ENCODE data around the gene TRIM47. TPM values are rescaled to one million over a fixed set of nuclear protein-coding genes. Genes with fewer than 3 reads are reported as not detected.

TRIM47 gene
- total RNA-seq, 4 donors from 2014 or later: 47.4 to 79.0 (median 57.0) TPM

GRCh38 chr17:75825748-75826370, 52.5 kb downstream of the TRIM47 start:
- Histone ChIP-seq H3K27ac (peak overlapping the region in 3 of 4 donors; percentile 19 to 85 (median 80)), H3K36me3 (peaks cover 0 to 79% (median 13%) of the 10 kb centered on the region in 3 donors)
- no peak for DNase-seq (ENCODE audit: low spot score in 2 of 2)

GRCh38 chr17:75825149-75825552, 53.2 kb downstream of the TRIM47 start:
- Histone ChIP-seq H3K27me3 (no peaks in the 10 kb centered on the region), H3K4me1 (peaks cover 0 to 45% (median 13%) of the 10 kb centered on the region in 4 donors), H3K4me3 (no peak overlapping the region), H3K36me3 (peaks cover 0 to 79% (median 20%) of the 10 kb centered on the region in 3 donors), H3K9me3 (no peaks in the 10 kb centered on the region), H3K27ac (peak overlapping the region; percentile 52 to 80 (median 62))
- TF ChIP-seq EP300 (IDR thresholded peaks at IDR 0.05): no peak
- no peak for TF ChIP-seq CTCF (IDR thresholded peaks at IDR 0.05)
- no peak for TF ChIP-seq POLR2A (IDR thresholded peaks at IDR 0.05)
- DNase-seq (ENCODE audit: low spot score in 2 of 2): no peak
- WGBS, 2 donors: 66 to 68% methylated on average over 3 to 10 of the region's 13 CpGs

More at GRCh38 chr17:75825748-75826370, 52.5 kb downstream of the TRIM47 start:
- 85% methylated on average over 12 of the region's 12 CpGs for whole genome bisulfite sequencing, 2 donors
- TF ChIP-seq POLR2A (IDR thresholded peaks at IDR 0.05) (no peak), CTCF (IDR thresholded peaks at IDR 0.05) (no peak), EP300 (IDR thresholded peaks at IDR 0.05) (no peak)
- no peak overlapping the region for H3K4me3 ChIP-seq
- no peaks in the 10 kb centered on the region for H3K27me3 ChIP-seq
- H3K4me1 ChIP-seq: peaks cover 0 to 45% (median 13%) of the 10 kb centered on the region in 4 donors
- no peaks in the 10 kb centered on the region for H3K9me3 ChIP-seq

- Histone ChIP-seq H3K27ac (peak overlapping the region; percentile 52 to 80 (median 62)), H3K36me3 (peaks cover 0 to 79% (median 25%) of the 10 kb centered on the region in 3 donors), H3K9me3 (no peaks in the 10 kb centered on the region), H3K27me3 (no peaks in the 10 kb centered on the region), H3K4me3 (no peak overlapping the region), H3K4me1 (peaks cover 0 to 45% (median 13%) of the 10 kb centered on the region in 4 donors)
- DNase-seq (ENCODE audit: low spot score in 2 of 2): no peak
- no peak for TF ChIP-seq CTCF (IDR thresholded peaks at IDR 0.05)
- TF ChIP-seq POLR2A (IDR thresholded peaks at IDR 0.05): no peak
- TF ChIP-seq EP300 (IDR thresholded peaks at IDR 0.05): no peak
- WGBS, 2 donors: 23 to 31% methylated on average over 2 of the region's 2 CpGs
Measured at GRCh38 chr17:75824666-75825065, 53.7 kb downstream of the TRIM47 start.

Other genes with a start within 250 kb of the TRIM47 start
- gene SMIM5, start 245.1 kb downstream of the TRIM47 start, total RNA-seq: 10 to 100 TPM; 17.3 to 41.1 (median 25.0) TPM
- 10 to 100 TPM; 23.2 to 51.9 (median 34.7) TPM for gene RECQL5, start 211.4 kb downstream of the TRIM47 start, total RNA-seq
- 100 to 1,000 TPM in 2 of 4 donors, 10 to 100 TPM in 2; 63.9 to 119 (median 95.3) TPM for gene SAP30BP, start 211.2 kb downstream of the TRIM47 start, total RNA-seq
- gene ITGB4, start 157.1 kb downstream of the TRIM47 start, total RNA-seq: 100 to 1,000 TPM; 211 to 335 (median 233) TPM
- 10 to 100 TPM; 54.5 to 57.5 (median 55.6) TPM for gene GALK1, start 113.4 kb downstream of the TRIM47 start, total RNA-seq
- gene UNK, start 93.8 kb downstream of the TRIM47 start, total RNA-seq: 10 to 100 TPM; 30.2 to 53.4 (median 36.2) TPM
- gene UNC13D, start 34.2 kb downstream of the TRIM47 start, total RNA-seq: 10 to 100 TPM; 10.5 to 53.1 (median 22.6) TPM
- gene WBP2, start 23.2 kb downstream of the TRIM47 start, total RNA-seq: 10 to 100 TPM; 63.5 to 79.7 (median 71.0) TPM
- 10 to 100 TPM; 40.2 to 68.1 (median 41.5) TPM for gene TRIM65, start 18.4 kb upstream of the TRIM47 start, total RNA-seq
- gene MRPL38, start 26.3 kb upstream of the TRIM47 start, total RNA-seq: 100 to 1,000 TPM in 1 of 4 donors, 10 to 100 TPM in 3; 56.8 to 118 (median 76.2) TPM
- 10 to 100 TPM; 19.9 to 32.4 (median 25.7) TPM for gene FBF1, start 62.5 kb upstream of the TRIM47 start, total RNA-seq
- gene ACOX1, start 100.6 kb upstream of the TRIM47 start, total RNA-seq: 10 to 100 TPM; 33.7 to 44.4 (median 39.1) TPM
- 10 to 100 TPM in 2 of 4 donors, 1 to 10 TPM in 2; 8.6 to 22.2 (median 11.5) TPM for gene TEN1, start 100.7 kb upstream of the TRIM47 start, total RNA-seq
- 10 to 100 TPM in 1 of 4 donors, 1 to 10 TPM in 3; 3.8 to 12.3 (median 5.9) TPM for gene CDK3, start 122.3 kb upstream of the TRIM47 start, total RNA-seq
- 1 to 10 TPM in 2 of 4 donors, under 1 TPM in 1, not detected in 1; 0.98 to 3.0 (median 2.1) TPM for gene EVPL, start 148.7 kb upstream of the TRIM47 start, total RNA-seq
- 10 to 100 TPM; 51.5 to 58.6 (median 53.5) TPM for gene SRP68, start 193.9 kb upstream of the TRIM47 start, total RNA-seq
- not detected for gene GALR2, start 196.2 kb upstream of the TRIM47 start, total RNA-seq
- not detected for gene ZACN, start 200.6 kb upstream of the TRIM47 start, total RNA-seq
- 10 to 100 TPM; 51.7 to 87.3 (median 75.1) TPM for gene EXOC7, start 225.2 kb upstream of the TRIM47 start, total RNA-seq

Data from tibial nerve (tissue), 4 donors.